Hematopoietic multipotent progenitor cell treated with erythropoietin and hydrocortisone succinate and interleukin-3 and kit ligand, for 6 days (in vitro differentiated cells): ENCODE results near the gene BNC2.

Source experiments
- DNase-seq: peaks from one replicate; pipeline ENCODE4 v3.0.0-alpha.2; 2015

The BNC2 gene

GRCh38 chr9:16664211-16664610, 206.3 kb downstream of the BNC2 start:
- DNase-seq, result no peak

- no peak for DNase-seq
Measured at GRCh38 chr9:16661816-16662215, 208.7 kb downstream of the BNC2 start.

- no peak for DNase-seq
Measured at GRCh38 chr9:16659096-16659495, 211.4 kb downstream of the BNC2 start.

GRCh38 chr9:16656432-16657169, 213.9 kb downstream of the BNC2 start:
- DNase-seq, result no peak

- DNase-seq, result no peak
Measured at GRCh38 chr9:16654596-16655126, 215.8 kb downstream of the BNC2 start.

- DNase-seq, result no peak
Measured at GRCh38 chr9:16653491-16654399, 216.7 kb downstream of the BNC2 start.

GRCh38 chr9:16652582-16652981, 217.9 kb downstream of the BNC2 start:
- DNase-seq, result no peak

GRCh38 chr9:16651446-16651964, 219.0 kb downstream of the BNC2 start:
- DNase-seq, result no peak

GRCh38 chr9:16645970-16646369, 224.5 kb downstream of the BNC2 start:
- DNase-seq, result no peak

GRCh38 chr9:16642421-16643109, 227.9 kb downstream of the BNC2 start:
- DNase-seq, result no peak

GRCh38 chr9:16640649-16641048, 229.8 kb downstream of the BNC2 start:
- DNase-seq, result no peak

GRCh38 chr9:16639644-16640043, 230.8 kb downstream of the BNC2 start:
- no peak for DNase-seq

- DNase-seq, result no peak
Measured at GRCh38 chr9:16637911-16638310, 232.6 kb downstream of the BNC2 start.

- no peak for DNase-seq
Measured at GRCh38 chr9:16637218-16637617, 233.3 kb downstream of the BNC2 start.

GRCh38 chr9:16633794-16634193, 236.7 kb downstream of the BNC2 start:
- no peak for DNase-seq

- no peak for DNase-seq
Measured at GRCh38 chr9:16628413-16628812, 242.1 kb downstream of the BNC2 start.

GRCh38 chr9:16627967-16628366, 242.5 kb downstream of the BNC2 start:
- DNase-seq, result no peak

GRCh38 chr9:16627521-16627920, 242.9 kb downstream of the BNC2 start:
- no peak for DNase-seq

- DNase-seq, result no peak
Measured at GRCh38 chr9:16626577-16627130, 243.8 kb downstream of the BNC2 start.

- DNase-seq, result no peak
Measured at GRCh38 chr9:16625811-16626210, 244.7 kb downstream of the BNC2 start.

GRCh38 chr9:16625161-16625631, 245.3 kb downstream of the BNC2 start:
- no peak for DNase-seq

GRCh38 chr9:16624744-16625117, 245.7 kb downstream of the BNC2 start:
- DNase-seq, result no peak
